ENCODE measurements around the gene NHP2.

NHP2 gene

GRCh38 chr5:178194026-178194425, 40.3 kb upstream of the NHP2 start:
- Histone ChIP-seq H3K9ac (no peak overlapping the region), H3K79me2 (ENCODE audit: insufficient read depth, low read depth) (no peaks in the 10 kb centered on the region), H3K4me1 (ENCODE audit: low read depth, poor library complexity, severe bottlenecking) (no peaks in the 10 kb centered on the region), H3K27me3 (ENCODE audit: insufficient read depth, low read depth) (no peaks in the 10 kb centered on the region), H3K4me3 (IDR thresholded peaks at IDR 0.05; ENCODE audit: insufficient read depth, low read depth, low read length) (no peak overlapping the region), H4K20me1 (ENCODE audit: insufficient read depth) (no peaks in the 10 kb centered on the region), H3K36me3 (ENCODE audit: insufficient read depth) (no peaks in the 10 kb centered on the region), H2AFZ (ENCODE audit: low read depth) (no peak overlapping the region), H3K27ac (no peak overlapping the region), H3K4me2 (no peak overlapping the region)
- TF ChIP-seq CTCF (conservative IDR thresholded peaks at IDR 0.05; ENCODE audit: low read depth, low read length): no peak

- H3K79me2 ChIP-seq (ENCODE audit: insufficient read depth, low read depth): no peaks in the 10 kb centered on the region
- H3K4me2 ChIP-seq: no peak overlapping the region
- no peaks in the 10 kb centered on the region for H4K20me1 ChIP-seq (ENCODE audit: insufficient read depth)
- no peaks in the 10 kb centered on the region for H3K36me3 ChIP-seq (ENCODE audit: insufficient read depth)
- no peak overlapping the region for H3K9ac ChIP-seq
- no peak overlapping the region for H2AFZ ChIP-seq (ENCODE audit: low read depth)
- no peaks in the 10 kb centered on the region for H3K27me3 ChIP-seq (ENCODE audit: insufficient read depth, low read depth)
- H3K4me3 ChIP-seq (IDR thresholded peaks at IDR 0.05; ENCODE audit: insufficient read depth, low read depth, low read length): no peak overlapping the region
- H3K27ac ChIP-seq: no peak overlapping the region
- H3K4me1 ChIP-seq (ENCODE audit: low read depth, poor library complexity, severe bottlenecking): no peaks in the 10 kb centered on the region
- TF ChIP-seq CTCF (conservative IDR thresholded peaks at IDR 0.05; ENCODE audit: low read depth, low read length): no peak
Observed at GRCh38 chr5:178193251-178193809, 39.6 kb upstream of the NHP2 start.

GRCh38 chr5:178192787-178193186, 39.1 kb upstream of the NHP2 start:
- no peaks in the 10 kb centered on the region for H4K20me1 ChIP-seq (ENCODE audit: insufficient read depth)
- no peak overlapping the region for H3K27ac ChIP-seq
- H2AFZ ChIP-seq (ENCODE audit: low read depth): no peak overlapping the region
- no peaks in the 10 kb centered on the region for H3K4me1 ChIP-seq (ENCODE audit: low read depth, poor library complexity, severe bottlenecking)
- no peak overlapping the region for H3K4me2 ChIP-seq
- H3K79me2 ChIP-seq (ENCODE audit: insufficient read depth, low read depth): no peaks in the 10 kb centered on the region
- no peak overlapping the region for H3K4me3 ChIP-seq (IDR thresholded peaks at IDR 0.05; ENCODE audit: insufficient read depth, low read depth, low read length)
- H3K27me3 ChIP-seq (ENCODE audit: insufficient read depth, low read depth): no peaks in the 10 kb centered on the region
- no peak overlapping the region for H3K9ac ChIP-seq
- H3K36me3 ChIP-seq (ENCODE audit: insufficient read depth): no peaks in the 10 kb centered on the region
- no peak for TF ChIP-seq CTCF (conservative IDR thresholded peaks at IDR 0.05; ENCODE audit: low read depth, low read length)

- Histone ChIP-seq H3K4me3 (IDR thresholded peaks at IDR 0.05; ENCODE audit: insufficient read depth, low read depth, low read length) (no peak overlapping the region), H3K9ac (no peak overlapping the region), H2AFZ (ENCODE audit: low read depth) (no peak overlapping the region), H3K36me3 (ENCODE audit: insufficient read depth) (no peaks in the 10 kb centered on the region), H3K4me2 (no peak overlapping the region), H4K20me1 (ENCODE audit: insufficient read depth) (no peaks in the 10 kb centered on the region), H3K27me3 (ENCODE audit: insufficient read depth, low read depth) (no peaks in the 10 kb centered on the region), H3K79me2 (ENCODE audit: insufficient read depth, low read depth) (no peaks in the 10 kb centered on the region), H3K27ac (no peak overlapping the region), H3K4me1 (ENCODE audit: low read depth, poor library complexity, severe bottlenecking) (no peaks in the 10 kb centered on the region)
- no peak for TF ChIP-seq CTCF (conservative IDR thresholded peaks at IDR 0.05; ENCODE audit: low read depth, low read length)
Observed at GRCh38 chr5:178192244-178192643, 38.6 kb upstream of the NHP2 start.

Data from KMS-11 (cell line).